HG03039 (cell line): ENCODE results near the gene LARP4.
"Not testable (repeated sequence)": the region's sequence is repeated elsewhere in the genome, so short reads cannot be mapped to it uniquely, and the experiment has no call there.

Source experiments
- ATAC-seq: cut with Tn5 transposase; IDR thresholded peaks from one replicate; pipeline ENCODE4 v1.9.1; 2021; ENCODE audit warnings: mild to moderate bottlenecking, moderate library complexity; ENCODE audit not compliant: unreplicated experiment

The LARP4 gene

DNA sequence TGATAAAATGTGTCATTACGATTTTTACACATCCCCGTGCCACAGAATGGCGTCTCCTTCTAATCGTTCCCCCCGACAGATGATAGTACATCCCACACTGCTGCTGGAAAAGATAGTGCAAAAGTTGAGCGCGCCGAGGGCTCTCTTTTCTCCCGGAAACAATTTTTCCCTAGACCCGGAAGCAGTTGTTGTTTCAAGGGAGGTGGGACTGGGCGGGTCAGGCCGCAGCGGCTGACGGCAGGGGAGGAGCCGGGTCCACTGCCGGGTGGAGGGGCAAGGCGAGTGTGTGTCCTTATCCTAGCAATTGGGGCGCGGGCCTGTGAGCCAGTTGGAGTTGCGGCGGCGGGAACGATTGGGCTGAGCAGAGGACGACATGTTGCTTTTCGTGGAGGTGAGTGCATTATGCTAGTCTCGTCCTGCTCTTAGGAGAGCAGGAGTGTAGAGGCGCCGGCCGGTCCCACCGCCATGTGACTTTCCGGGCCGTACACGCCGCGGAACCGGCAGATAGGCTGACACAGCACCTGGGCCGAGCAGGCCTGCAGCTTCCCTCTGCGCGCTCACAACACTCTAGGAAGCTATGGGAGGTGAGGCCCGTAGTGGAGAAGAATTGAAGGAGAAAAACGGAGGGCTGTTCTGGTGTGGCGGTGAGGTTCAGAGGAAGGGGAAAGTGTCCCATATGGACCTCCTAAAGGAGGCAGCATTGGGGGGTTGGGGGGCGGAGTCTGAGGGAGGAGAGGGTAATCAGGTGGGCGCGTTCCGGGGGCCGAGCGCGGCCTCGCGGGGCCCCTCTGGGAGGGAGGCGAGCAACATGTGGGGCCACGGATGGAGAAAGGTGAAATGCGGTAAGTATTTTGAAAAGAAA lies at the start of gene LARP4:
Gene LARP4, plus strand, starts transcription at position 248 of the 862 bp plus-strand sequence. Its CDS starts 126 bp downstream, at position 374.
- peak; percentile 80 for ATAC-seq

DNA sequence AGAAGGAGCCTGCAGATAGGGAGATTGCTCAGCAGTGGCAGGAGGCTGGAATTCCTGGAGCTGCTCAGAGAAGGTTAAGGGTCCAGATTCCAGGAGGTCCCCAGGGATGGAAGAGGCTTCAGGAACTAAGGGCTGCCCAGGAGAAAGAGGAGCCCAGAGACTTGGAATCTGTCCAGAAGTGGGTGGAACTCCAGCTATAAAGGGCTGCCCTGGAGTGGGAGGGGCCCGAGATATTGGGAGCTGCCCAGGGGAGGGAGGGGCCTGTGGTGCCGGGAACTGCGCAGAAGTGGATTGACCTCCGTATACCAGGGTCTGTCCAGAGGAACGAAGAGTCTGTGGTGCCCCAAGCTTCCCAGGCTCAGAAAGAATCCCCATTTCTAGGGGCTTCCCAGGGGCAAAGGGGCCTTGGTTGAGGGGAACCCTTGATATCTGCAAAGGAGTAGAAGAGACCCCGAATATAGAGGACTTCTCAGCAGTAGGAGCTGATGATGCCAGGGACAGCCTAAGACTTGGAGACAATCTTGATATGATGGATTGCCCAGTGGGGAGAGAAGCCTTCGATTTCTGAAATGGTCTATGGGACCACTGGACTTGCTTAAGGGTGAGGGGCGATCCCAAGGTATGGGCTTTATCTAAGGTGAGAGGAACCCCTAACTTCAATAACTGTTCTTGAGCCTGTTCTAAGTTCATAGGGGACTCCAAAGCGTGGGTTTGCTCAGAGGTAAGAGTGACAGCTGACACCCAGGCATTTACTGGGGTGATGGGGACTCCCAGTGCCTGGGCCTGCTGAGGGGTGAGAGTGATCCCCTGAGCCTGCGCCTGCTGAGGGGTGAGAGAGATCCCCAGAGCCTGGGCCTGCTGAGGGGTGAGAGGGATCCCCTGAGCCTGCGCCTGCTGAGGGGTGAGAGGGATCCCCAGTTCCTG lies 49.3 kb upstream of the LARP4 start:
- ATAC-seq = no peak

DNA sequence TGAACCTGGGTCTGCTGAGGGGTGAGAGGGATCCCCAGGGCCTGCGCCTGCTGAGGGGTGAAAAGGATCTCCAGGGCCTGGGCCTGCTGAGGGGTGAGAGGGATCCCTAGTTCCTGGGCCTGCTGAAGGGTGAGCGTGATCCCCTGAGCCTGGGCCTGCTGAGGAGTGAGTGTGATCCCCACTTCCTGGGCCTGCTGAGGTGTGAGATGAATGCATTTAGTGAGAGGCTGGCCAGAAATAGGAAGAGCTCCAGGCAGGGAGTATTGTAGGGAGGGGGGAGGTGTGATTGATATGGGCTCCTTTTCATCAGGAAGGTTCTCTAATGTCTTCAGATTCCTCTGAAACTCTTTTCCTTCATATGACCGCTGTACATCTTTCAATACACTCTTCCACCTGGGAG lies 47.3 kb upstream of the LARP4 start:
- no peak for ATAC-seq

DNA sequence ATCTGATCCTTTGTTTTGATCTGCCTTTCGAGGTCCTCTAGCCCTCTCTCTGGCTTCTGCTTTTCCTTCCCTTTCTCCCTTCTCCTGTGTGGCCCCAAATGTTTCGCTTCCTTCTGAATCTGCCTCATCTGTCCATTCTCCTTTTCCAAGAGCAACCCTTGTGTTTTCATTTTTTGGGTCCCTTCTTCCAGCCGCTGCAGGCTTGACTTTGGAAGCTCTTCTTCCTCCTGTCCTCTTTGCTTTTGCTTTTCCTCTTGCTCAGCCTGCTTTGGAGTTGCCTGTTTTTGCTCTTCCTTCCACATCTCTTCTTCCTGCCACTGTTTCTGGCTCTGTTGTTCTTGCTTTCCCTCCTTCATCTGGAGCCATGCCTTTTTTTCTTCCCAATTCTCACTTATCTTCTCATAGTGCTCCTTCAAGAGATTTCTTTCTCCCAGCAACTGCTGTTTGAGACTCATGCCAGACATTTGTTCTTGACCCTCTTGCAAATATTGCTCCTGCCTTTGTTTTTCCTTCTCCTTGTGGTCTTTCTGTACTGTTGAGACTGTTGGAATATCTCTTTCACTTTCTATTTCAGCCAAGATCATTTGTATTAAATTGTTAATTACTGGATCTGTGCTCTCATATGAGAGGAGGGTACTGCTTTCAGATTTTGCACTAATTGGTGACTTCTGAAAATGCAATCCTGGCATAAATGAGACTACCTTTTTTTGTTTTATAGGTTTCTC lies 46.7 kb upstream of the LARP4 start:
- ATAC-seq = no peak

DNA sequence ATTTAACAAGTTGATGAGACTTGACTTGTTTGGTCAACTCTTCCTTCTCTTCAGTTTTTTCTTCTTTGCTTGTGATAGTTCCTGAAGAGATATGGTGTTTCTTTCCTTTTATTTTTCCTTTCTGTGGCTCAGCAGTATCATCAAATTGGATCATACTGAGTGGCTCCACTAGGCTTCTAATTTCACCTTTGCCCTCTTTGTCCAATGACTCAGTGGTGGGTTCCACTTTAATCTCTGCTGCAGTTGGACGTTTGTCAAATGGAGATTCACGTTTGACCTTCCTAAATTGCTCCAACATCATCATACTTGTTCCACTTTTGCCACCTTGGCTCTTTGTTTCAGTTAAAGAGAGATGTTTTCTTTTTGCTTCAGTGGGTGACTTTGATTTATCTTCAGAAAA lies 45.8 kb upstream of the LARP4 start:
- ATAC-seq = no peak

DNA sequence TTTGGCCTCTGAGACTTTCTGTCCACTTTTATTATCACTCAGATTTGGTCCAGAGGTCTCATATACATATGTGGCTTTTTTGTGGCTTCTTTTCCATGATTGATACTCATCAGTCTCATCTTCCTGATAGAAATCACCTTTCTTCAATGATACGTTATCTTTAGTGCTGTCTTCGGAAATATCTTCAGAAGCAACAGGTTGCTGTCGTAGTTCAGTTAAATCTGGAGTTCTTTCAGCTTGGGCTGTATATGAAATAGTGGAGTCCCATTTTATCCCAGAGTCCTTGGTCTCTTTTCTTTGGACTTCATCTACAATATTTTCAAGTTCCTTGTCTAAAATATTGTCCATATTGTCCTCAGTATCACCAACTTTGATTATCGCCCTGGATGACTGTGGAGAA lies 45.3 kb upstream of the LARP4 start:
- no peak for ATAC-seq

DNA sequence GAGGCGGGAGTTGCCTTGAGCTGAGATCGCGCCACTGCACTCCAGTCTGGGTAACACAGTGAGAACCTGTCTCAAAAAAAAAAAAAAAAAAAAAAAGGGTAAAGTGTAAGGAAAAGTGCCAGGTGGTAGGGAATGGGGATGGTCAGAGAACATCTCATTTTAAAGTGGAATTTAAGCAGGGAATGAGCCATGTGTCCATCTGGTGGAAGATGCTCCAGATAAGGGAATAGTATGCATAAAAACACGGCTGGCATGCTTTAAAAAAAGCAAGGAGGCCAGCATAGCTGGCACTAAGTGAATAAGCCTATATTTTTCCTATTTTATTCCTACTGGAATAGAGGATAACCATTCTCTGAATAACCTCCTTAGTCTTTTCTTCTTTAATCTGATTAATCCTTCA lies 38.0 kb upstream of the LARP4 start:
- ATAC-seq = no peak

DNA sequence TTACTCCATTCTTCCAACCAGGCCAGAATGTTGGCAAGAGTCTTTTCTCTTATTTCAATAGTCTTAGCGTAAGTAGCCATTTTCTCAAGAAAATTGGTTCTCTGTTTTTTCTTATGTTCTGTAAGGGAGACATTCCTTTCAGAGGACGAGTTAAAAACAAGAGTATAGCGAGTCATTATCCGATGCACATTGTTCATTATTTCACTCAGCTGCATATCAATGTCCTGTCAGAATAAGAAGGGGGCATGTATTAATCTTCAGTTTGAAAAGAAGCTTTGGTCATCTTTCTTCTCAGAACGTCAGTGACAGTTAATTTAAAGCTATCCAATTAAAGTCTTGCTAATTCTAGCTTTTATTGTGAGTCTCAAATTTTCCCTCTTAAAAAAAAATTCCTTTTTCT lies 37.5 kb upstream of the LARP4 start:
- no peak for ATAC-seq

DNA sequence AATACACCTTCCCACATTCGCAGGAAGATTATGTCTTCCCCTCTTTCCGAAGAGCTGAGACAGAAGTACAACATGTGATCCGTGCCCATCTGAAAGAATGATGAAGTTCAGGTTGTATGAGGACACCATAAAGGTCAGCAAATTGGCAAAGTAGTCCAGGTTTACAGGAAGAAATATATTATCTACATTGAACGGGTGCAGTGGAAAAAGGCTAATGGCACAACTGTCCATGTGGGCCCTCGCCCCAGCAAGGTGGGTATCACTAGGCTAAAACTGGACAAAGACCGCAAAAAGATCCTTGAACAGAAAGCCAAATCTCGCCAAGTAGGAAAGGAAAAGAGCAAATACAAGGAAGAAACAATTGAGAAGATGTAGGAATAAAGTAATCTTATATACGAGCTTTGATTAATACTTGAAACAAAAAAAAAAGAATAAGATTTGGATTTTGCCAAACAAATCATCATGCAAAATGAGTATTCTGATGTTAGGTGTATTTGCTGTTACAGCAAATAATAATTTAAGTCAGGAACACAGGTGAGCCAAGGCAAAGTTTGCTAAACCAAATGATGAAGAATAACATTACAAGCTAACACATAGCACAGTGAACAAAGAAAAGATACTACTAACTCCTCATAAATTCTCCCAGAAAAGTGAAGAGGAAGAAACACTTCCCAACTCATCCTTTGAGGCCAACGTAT lies 34.8 kb upstream of the LARP4 start:
- no peak for ATAC-seq

DNA sequence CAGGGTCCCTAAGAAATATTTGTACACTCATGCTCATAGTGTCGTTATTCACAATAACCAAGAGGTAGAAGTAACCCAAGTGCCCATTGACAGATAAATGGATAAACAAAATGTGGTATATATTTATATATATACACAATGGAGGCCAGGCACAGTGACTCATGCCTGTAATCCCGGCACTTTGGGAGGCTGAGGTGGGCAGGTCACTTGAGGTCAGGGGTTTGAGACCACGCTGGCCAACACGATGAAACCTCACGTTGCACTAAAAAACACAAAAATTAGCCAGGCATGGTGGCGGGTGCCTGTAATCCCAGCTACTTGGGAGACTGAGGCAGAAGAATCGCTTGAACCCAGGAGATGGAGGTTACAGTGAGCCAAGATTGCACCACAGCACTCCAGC lies 30.0 kb upstream of the LARP4 start:
- not testable (repeated sequence) for ATAC-seq

DNA sequence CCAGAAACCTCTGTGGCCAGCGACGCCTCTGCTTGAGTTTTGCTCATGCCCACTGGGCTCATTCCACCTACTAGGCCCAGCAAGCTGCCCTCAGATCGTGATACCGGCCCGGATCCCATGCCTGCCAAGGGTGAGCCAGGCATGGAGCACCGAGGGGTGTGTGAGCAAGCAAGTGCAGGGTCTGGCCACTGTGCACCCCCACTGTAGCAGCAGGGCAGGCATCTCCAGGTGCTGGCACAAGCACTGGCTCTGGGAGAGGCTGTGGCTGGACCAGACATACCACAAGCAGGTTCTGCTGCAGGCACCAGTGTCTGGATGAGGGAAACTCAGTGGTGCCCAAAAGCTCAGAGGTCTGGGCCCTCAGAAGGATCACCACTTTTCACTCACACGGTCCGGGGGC lies 24.9 kb upstream of the LARP4 start:
- ATAC-seq = no peak

DNA sequence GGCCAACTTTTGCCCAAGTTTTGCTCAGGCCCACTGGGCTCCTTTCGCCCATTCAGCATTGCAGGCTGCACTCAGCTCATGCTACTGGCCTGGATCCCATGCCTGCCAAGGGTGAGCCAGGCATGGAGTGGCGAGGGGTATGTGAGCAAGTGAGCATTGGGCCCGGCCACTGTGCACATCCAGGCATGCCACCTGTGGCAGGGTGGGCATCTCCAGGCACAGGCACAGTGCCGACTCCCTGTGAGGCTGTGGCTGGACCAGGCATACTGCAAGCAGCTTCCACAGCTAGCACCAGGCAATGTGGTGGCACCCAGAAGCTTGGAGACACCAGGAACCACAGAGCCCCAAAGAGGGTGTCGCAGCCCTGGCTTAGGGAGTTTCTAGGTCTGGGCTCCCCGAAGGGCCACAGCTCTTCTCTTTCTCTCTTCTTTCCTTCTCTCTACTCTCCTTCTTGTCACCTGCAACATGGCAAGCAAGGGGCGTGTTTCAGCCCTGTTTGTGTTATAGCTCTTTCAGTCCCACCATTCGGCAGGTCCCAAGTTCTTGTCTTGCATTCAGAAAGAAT lies 19.8 kb upstream of the LARP4 start:
- no peak for ATAC-seq

DNA sequence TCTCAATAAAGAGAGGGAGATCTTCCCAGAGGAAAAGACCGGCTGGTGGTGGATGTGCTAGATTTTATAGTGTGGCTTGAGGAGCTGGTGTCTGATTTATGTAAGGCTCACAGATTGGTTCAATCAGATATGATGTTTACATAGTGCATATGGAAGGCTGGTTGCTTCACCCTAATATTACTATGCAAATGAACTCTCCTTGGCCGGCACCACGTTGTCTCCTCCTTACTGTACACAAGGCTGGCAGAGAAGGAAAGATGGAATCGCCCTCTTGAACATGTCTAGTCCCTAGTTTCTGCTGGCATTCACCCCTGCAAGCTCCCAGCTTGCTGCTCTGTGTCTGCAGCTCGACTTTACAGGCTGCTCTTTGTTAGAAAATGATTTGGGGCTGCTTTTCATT lies 13.2 kb upstream of the LARP4 start:
- no peak for ATAC-seq

DNA sequence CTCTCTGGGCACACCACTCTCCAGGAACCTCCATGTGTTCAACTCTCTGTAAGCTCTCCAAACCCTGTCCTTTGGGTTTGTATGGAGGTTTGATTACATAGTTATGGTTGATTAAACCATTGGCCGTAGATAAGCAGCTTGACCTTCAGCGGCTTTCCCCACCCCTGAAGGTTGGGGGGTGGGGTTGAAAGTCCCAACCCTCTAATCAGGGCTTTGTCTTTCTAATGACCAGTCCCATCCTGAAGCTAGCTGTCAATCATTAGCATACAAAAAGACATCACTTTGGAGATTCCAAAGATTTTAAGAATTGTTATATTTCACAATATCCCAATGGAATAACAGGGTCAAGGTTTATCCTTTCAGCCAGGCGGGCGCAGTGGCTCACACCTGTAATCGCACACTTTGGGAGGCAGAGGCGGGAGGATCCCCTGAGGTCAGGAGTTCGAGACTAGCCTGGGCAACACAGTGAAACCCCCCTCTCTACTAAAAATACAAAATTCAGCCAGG lies 12.7 kb upstream of the LARP4 start:
- ATAC-seq = no peak

DNA sequence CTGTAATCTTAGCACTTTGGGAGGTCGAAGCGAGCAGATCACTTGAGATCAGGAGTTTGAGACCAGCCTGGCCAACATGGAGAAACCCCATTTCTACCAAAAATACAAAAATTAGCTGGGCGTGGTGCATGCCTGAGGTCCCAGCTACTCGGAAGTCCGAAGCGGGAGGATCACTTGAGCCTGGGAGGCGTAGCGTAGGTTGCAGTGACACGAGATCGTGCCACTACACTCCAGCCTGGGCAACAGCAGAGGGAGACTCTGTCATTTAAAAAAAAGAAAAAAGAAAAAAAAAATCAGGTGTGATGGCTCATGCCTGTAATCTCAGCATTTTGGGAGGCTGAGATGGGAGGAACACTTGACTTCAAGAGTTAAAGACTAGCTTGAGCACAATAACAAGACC lies 11.9 kb upstream of the LARP4 start:
- ATAC-seq = not testable (repeated sequence)

DNA sequence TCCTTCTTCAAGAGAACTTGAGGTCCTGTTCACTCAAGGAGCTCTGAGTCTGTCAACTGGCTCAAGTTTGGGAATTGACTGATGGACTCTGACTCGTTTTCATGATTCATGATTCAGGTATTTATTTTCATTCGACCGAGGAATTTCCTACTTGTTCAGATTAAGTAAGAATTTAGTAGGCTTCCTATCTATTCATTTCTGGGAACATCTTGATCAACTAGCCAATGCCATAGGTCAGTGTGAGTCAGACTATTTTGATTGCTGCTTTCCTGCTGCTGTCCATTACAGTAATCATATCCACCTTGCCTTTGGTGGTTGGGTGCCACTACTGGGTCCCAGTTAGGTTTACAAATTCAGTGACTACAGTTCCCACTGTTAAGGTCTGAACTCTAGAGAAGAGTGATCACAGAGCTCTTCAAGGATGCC lies 10.4 kb upstream of the LARP4 start:
- no peak for ATAC-seq

DNA sequence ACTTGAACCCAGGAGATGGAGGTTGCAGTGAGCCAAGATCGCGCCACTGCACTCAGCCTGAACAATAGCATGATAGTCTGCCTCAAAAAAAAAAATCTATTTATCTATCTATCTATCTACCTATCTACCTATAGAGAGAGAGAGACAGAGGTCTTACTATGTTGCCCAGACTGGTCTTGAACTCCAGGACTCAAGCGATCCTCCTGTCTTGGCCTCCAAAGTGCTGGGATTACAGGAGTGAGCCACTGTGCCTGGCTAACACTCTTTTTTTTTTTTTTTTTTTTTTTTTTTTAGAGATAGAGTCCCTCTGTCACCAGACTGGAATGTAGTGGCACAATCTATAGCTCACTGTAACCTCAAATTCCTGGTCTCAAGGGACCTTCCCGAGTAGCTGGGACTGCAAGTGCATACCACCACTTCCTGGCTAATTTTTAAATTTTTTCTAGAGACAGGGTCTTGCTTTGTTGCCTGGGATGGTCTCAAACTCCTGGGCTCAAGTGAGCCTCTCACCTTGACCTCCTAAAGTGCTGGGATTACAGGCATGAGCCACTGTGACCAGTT lies 6.1 kb upstream of the LARP4 start:
- no peak for ATAC-seq

DNA sequence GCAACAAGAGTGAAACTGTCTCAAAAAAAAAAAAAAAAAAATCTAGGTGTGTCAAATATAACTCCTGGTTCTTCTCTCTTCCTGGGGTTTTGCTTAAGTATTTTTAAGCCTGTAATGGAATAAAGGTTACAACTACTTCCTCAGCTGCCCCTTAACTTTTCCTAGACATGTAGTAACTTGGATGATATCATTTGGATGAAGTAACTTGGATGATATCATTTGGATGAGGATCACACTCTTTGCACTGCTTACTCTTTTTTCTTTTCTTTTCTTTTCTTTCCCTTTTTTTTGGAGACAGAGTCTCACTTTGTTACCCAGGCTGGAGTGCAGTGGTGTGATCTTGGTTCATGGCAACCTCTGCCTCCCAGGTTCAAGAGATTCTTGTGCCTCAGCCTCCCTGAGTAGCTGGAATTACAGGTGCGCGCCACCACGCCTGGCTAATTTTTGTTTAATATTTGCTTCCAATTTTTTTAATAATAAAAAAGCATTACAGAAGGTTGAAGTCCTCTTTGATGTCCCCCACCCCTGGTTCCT lies 3.5 kb upstream of the LARP4 start:
- ATAC-seq = no peak

DNA sequence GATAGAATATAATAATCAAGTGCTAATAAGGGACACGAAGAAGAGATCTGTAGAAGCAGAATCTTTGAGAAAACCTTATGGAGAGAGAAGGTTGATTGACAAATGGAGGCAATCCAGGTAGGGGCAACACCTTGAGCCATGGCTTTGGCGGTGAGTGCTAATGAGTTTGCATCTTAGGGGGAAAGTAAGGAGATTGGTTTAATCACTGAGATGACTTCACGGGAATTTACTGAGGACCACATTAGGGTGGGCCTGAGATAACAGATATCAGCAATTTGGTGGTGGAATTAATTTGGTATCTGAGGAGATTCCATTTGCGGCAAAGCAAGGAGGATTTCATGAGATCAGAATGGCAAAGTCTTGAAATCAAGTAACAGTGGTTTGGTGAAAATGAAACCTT lies 1.8 kb upstream of the LARP4 start:
- no peak for ATAC-seq
